ENCODE results near the gene TSKS.

TSKS gene

GRCh38 chr19:49801966-49802661, 39.0 kb upstream of the TSKS start:
- H3K9me3 Mint-ChIP-seq (ENCODE audit: low read depth): no peaks in the 10 kb centered on the region
- H3K27ac Mint-ChIP-seq: no peak overlapping the region

GRCh38 chr19:49801401-49801888, 38.3 kb upstream of the TSKS start:
- Mint-ChIP-seq H3K36me3 (no peaks in the 10 kb centered on the region), H3K4me3 (no peak overlapping the region), H3K4me1 (ENCODE audit: low read depth) (no peaks in the 10 kb centered on the region), H3K27me3 (no peaks in the 10 kb centered on the region), H3K27ac (no peak overlapping the region), H3K9me3 (ENCODE audit: low read depth) (no peaks in the 10 kb centered on the region)

More at GRCh38 chr19:49801966-49802661, 39.0 kb upstream of the TSKS start:
- H3K27me3 Mint-ChIP-seq: no peaks in the 10 kb centered on the region
- no peaks in the 10 kb centered on the region for H3K4me1 Mint-ChIP-seq (ENCODE audit: low read depth)
- no peak overlapping the region for H3K4me3 Mint-ChIP-seq
- no peaks in the 10 kb centered on the region for H3K36me3 Mint-ChIP-seq

- H3K27me3 Mint-ChIP-seq: no peaks in the 10 kb centered on the region
- no peaks in the 10 kb centered on the region for H3K9me3 Mint-ChIP-seq (ENCODE audit: low read depth)
Observed at GRCh38 chr19:49800771-49801170, 37.7 kb upstream of the TSKS start.

GRCh38 chr19:49799798-49800376, 36.8 kb upstream of the TSKS start:
- no peaks in the 10 kb centered on the region for H3K9me3 Mint-ChIP-seq (ENCODE audit: low read depth)
- H3K27ac Mint-ChIP-seq: no peak overlapping the region
- H3K4me1 Mint-ChIP-seq (ENCODE audit: low read depth): no peaks in the 10 kb centered on the region
- no peaks in the 10 kb centered on the region for H3K36me3 Mint-ChIP-seq
- H3K27me3 Mint-ChIP-seq: no peaks in the 10 kb centered on the region
- no peak overlapping the region for H3K4me3 Mint-ChIP-seq

More at GRCh38 chr19:49800771-49801170, 37.7 kb upstream of the TSKS start:
- Mint-ChIP-seq H3K4me3 (no peak overlapping the region), H3K4me1 (ENCODE audit: low read depth) (no peaks in the 10 kb centered on the region), H3K27ac (no peak overlapping the region), H3K36me3 (no peaks in the 10 kb centered on the region)

- Mint-ChIP-seq H3K4me3 (no peak overlapping the region), H3K27ac (no peak overlapping the region), H3K27me3 (no peaks in the 10 kb centered on the region), H3K9me3 (ENCODE audit: low read depth) (no peaks in the 10 kb centered on the region), H3K36me3 (no peaks in the 10 kb centered on the region), H3K4me1 (ENCODE audit: low read depth) (no peaks in the 10 kb centered on the region)
Observed at GRCh38 chr19:49799271-49799797, 36.2 kb upstream of the TSKS start.

- Mint-ChIP-seq H3K4me1 (ENCODE audit: low read depth) (no peaks in the 10 kb centered on the region), H3K27me3 (no peaks in the 10 kb centered on the region), H3K9me3 (ENCODE audit: low read depth) (no peaks in the 10 kb centered on the region), H3K36me3 (peaks cover under 1% of the 10 kb centered on the region), H3K4me3 (no peak overlapping the region), H3K27ac (no peak overlapping the region)
Observed at GRCh38 chr19:49798574-49798973, 35.5 kb upstream of the TSKS start.

- no peaks in the 10 kb centered on the region for H3K27me3 Mint-ChIP-seq
- H3K36me3 Mint-ChIP-seq: peaks cover 4% of the 10 kb centered on the region
- H3K9me3 Mint-ChIP-seq (ENCODE audit: low read depth): no peaks in the 10 kb centered on the region
- no peak overlapping the region for H3K27ac Mint-ChIP-seq
- no peak overlapping the region for H3K4me3 Mint-ChIP-seq
- H3K4me1 Mint-ChIP-seq (ENCODE audit: low read depth): peaks cover 2% of the 10 kb centered on the region
Observed at GRCh38 chr19:49795615-49796014, 32.5 kb upstream of the TSKS start.

GRCh38 chr19:49793561-49793840, 30.4 kb upstream of the TSKS start:
- Mint-ChIP-seq H3K27ac (peak overlapping the region; percentile 66), H3K36me3 (peaks cover 6% of the 10 kb centered on the region), H3K4me3 (no peak overlapping the region), H3K4me1 (ENCODE audit: low read depth) (peaks cover 2% of the 10 kb centered on the region), H3K27me3 (no peaks in the 10 kb centered on the region), H3K9me3 (ENCODE audit: low read depth) (no peaks in the 10 kb centered on the region)

GRCh38 chr19:49792829-49793560, 29.9 kb upstream of the TSKS start:
- Mint-ChIP-seq H3K4me1 (ENCODE audit: low read depth) (peaks cover 2% of the 10 kb centered on the region), H3K27me3 (no peaks in the 10 kb centered on the region), H3K9me3 (ENCODE audit: low read depth) (no peaks in the 10 kb centered on the region), H3K4me3 (no peak overlapping the region), H3K27ac (peak overlapping the region; percentile 66), H3K36me3 (peaks cover 6% of the 10 kb centered on the region)

GRCh38 chr19:49791776-49792445, 28.8 kb upstream of the TSKS start:
- H3K27ac Mint-ChIP-seq: no peak overlapping the region
- H3K36me3 Mint-ChIP-seq: peaks cover 6% of the 10 kb centered on the region
- H3K4me1 Mint-ChIP-seq (ENCODE audit: low read depth): peaks cover 2% of the 10 kb centered on the region
- H3K9me3 Mint-ChIP-seq (ENCODE audit: low read depth): no peaks in the 10 kb centered on the region
- H3K27me3 Mint-ChIP-seq: no peaks in the 10 kb centered on the region
- no peak overlapping the region for H3K4me3 Mint-ChIP-seq

- H3K9me3 Mint-ChIP-seq (ENCODE audit: low read depth): no peaks in the 10 kb centered on the region
- H3K36me3 Mint-ChIP-seq: peaks cover 6% of the 10 kb centered on the region
- no peak overlapping the region for H3K27ac Mint-ChIP-seq
- no peak overlapping the region for H3K4me3 Mint-ChIP-seq
- H3K27me3 Mint-ChIP-seq: no peaks in the 10 kb centered on the region
- H3K4me1 Mint-ChIP-seq (ENCODE audit: low read depth): peaks cover 2% of the 10 kb centered on the region
Observed at GRCh38 chr19:49790866-49791265, 27.8 kb upstream of the TSKS start.

- Mint-ChIP-seq H3K27ac (no peak overlapping the region), H3K4me3 (no peak overlapping the region), H3K27me3 (no peaks in the 10 kb centered on the region), H3K4me1 (ENCODE audit: low read depth) (peaks cover 2% of the 10 kb centered on the region), H3K36me3 (peaks cover 12% of the 10 kb centered on the region), H3K9me3 (ENCODE audit: low read depth) (no peaks in the 10 kb centered on the region)
Observed at GRCh38 chr19:49788857-49789256, 25.8 kb upstream of the TSKS start.

GRCh38 chr19:49787746-49788145, 24.6 kb upstream of the TSKS start:
- Mint-ChIP-seq H3K4me1 (ENCODE audit: low read depth) (no peaks in the 10 kb centered on the region), H3K9me3 (ENCODE audit: low read depth) (no peaks in the 10 kb centered on the region), H3K4me3 (no peak overlapping the region), H3K27me3 (no peaks in the 10 kb centered on the region), H3K27ac (no peak overlapping the region), H3K36me3 (peaks cover 11% of the 10 kb centered on the region)

- H3K27ac Mint-ChIP-seq: no peak overlapping the region
- H3K36me3 Mint-ChIP-seq: peaks cover 11% of the 10 kb centered on the region
- H3K9me3 Mint-ChIP-seq (ENCODE audit: low read depth): no peaks in the 10 kb centered on the region
- H3K4me1 Mint-ChIP-seq (ENCODE audit: low read depth): no peaks in the 10 kb centered on the region
- no peaks in the 10 kb centered on the region for H3K27me3 Mint-ChIP-seq
- H3K4me3 Mint-ChIP-seq: no peak overlapping the region
Observed at GRCh38 chr19:49786376-49786820, 23.3 kb upstream of the TSKS start.

- H3K36me3 Mint-ChIP-seq: peaks cover 9% of the 10 kb centered on the region
- H3K27ac Mint-ChIP-seq: no peak overlapping the region
- no peaks in the 10 kb centered on the region for H3K27me3 Mint-ChIP-seq
- H3K4me3 Mint-ChIP-seq: no peak overlapping the region
- no peaks in the 10 kb centered on the region for H3K9me3 Mint-ChIP-seq (ENCODE audit: low read depth)
- H3K4me1 Mint-ChIP-seq (ENCODE audit: low read depth): no peaks in the 10 kb centered on the region
Observed at GRCh38 chr19:49782515-49782914, 19.4 kb upstream of the TSKS start.
